SU-DHL-6 (cell line): ENCODE results near the gene CALHM3.
"Not testable (repeated sequence)": the region's sequence is repeated elsewhere in the genome, so short reads cannot be mapped to it uniquely, and the experiment has no call there.

ENCODE experiments used
- CTCF ChIP-seq: fragments of 200-600 bp; sonication (generic); IDR thresholded peaks from one replicate; pipeline ENCODE4 v1.5.1; 2017; ENCODE audit warnings: antibody characterized with exemption, mild to moderate bottlenecking, low read length, moderate library complexity; ENCODE audit not compliant: insufficient read depth, poor library complexity, severe bottlenecking
- EZH2phosphoT487 ChIP-seq: fragments of 200-600 bp; sonication (generic), shearing (Covaris generic); conservative IDR thresholded peaks from 2 replicates; pipeline ENCODE4 v1.6.1; 2018; ENCODE audit warnings: mild to moderate bottlenecking, antibody characterized with exemption, low read length, moderate library complexity, mixed read lengths

DNA sequence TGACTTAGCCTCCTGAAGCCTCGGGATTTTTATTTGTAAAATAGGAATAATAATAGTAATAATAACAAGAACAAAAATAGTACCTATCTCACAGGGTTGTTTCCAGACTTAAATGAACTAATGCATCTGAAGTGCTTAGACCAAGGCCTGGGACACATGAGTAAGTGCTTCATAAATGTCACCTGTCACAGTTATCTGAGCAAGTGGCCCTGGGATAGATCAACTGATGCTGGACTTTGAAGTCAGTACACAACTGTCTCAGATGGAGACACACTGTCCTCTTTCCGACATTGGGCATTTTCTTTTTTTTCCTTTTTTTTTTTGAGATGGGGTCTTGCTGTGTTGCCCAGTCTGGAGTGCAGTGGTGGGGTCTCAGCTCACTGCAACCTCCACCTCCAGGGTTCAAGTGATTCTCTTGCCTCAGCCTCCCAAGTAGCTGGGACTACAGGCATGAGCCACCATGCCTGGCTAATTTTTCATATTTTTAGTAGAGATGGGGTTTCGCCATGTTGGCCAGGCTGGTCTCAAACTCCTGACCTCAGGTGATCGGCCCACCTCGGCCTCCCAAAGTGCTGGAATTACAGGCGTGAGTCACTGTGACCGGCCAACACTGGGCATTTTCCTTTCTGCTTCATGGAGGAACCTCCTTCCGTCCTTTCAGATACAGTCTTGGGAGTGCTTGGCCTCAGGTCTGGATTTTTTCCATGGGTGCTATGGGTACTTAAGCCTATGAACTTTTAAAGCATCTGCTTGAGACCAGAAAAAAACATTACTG, 7.8 kb upstream of the CALHM3 start:
- not testable (repeated sequence) for TF ChIP-seq CTCF, EZH2phosphoT487
